PC-9 (cell line): Measurements from ENCODE around the gene C3AR1.

Source experiments
- CTCF ChIP-seq: fragments of 200-600 bp; sonication (generic); conservative IDR thresholded peaks from 2 replicates; pipeline ENCODE4 v1.6.1; 2017; ENCODE audit warnings: mixed run types, antibody characterized with exemption, mild to moderate bottlenecking, moderate library complexity
- EZH2 ChIP-seq: fragments of 200-600 bp; sonication (generic); IDR thresholded peaks from 2 replicates; pipeline ENCODE4 v1.8.0; 2017; ENCODE audit warnings: antibody characterized with exemption, low read depth

DNA sequence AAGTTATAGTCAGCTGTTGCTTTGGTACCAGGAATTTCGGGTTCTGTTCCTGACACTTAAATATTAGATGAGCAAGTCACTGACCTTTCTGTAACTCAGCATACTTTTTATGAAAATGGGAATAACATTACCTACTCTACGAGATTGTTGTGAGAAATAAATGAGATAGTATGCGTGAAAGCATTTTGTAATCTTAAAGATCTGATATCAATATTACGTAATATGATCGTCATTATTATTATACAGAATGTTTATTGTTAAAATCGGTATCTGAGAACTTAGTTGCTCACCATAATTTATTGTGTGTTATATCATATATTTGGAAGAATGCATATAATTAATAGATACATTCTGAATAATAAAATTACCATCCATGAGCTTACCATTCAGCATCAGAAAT is 9.8 kb upstream of the C3AR1 start:
- TF ChIP-seq EZH2 (no peak), CTCF (no peak)
